ENCODE measurements around the gene IGIP.

Gene IGIP

GRCh38 chr5:140141241-140141640 lies 15.5 kb downstream of the IGIP start:
- no peak overlapping the region for H2BK120ac ChIP-seq (ENCODE audit: low read depth, low read length)
- H3K4me2 ChIP-seq (ENCODE audit: insufficient read depth, low read length, poor library complexity, severe bottlenecking): no peak overlapping the region
- H3K9me3 ChIP-seq (replicated peaks in 1 of 2; ENCODE audit: control insufficient read depth in 2 of 2, insufficient read depth in 1 of 2, low read depth in 1 of 2, low read length in 2 of 2): no peaks in the 10 kb centered on the region
- H3K79me1 ChIP-seq (ENCODE audit: low read depth, low read length): no peaks in the 10 kb centered on the region
- H2AK5ac ChIP-seq (ENCODE audit: low read depth, low read length): no peak overlapping the region
- no peak overlapping the region for H3K14ac ChIP-seq (ENCODE audit: low read length)
- no peak overlapping the region for H4K91ac ChIP-seq (ENCODE audit: low read depth, low read length, poor library complexity)
- no peak overlapping the region for H3K4ac ChIP-seq (ENCODE audit: low read length)
- H4K8ac ChIP-seq (ENCODE audit: low read depth, low read length): no peak overlapping the region
- no peak overlapping the region for H2AFZ ChIP-seq (ENCODE audit: low read length)
- H3K36me3 ChIP-seq (replicated peaks in 1 of 2; ENCODE audit: control insufficient read depth in 2 of 2, insufficient read depth in 2 of 2, low read length in 2 of 2): no peaks in the 10 kb centered on the region
- no peak overlapping the region for H3K4me3 ChIP-seq (ENCODE audit: low read length in 2 of 2)
- H2BK5ac ChIP-seq (ENCODE audit: low read length): no peak overlapping the region
- H2BK15ac ChIP-seq (ENCODE audit: low read length): no peak overlapping the region
- no peak overlapping the region for H2BK12ac ChIP-seq (ENCODE audit: low read length)
- no peak overlapping the region for H3K18ac ChIP-seq (ENCODE audit: low read length)
- H3K4me1 ChIP-seq (ENCODE audit: control insufficient read depth in 2 of 2, insufficient read depth in 1 of 2, low read depth in 1 of 2, low read length in 2 of 2): peaks cover 2% of the 10 kb centered on the region in 2 donors
- no peak overlapping the region for H3K23ac ChIP-seq (ENCODE audit: low read depth, low read length, poor library complexity)
- H3K9ac ChIP-seq (ENCODE audit: low read depth, low read length, poor library complexity): no peak overlapping the region
- no peak for DNase-seq (ENCODE audit: low spot score)
- H3K27me3 ChIP-seq (ENCODE audit: control insufficient read depth in 3 of 3, insufficient read depth in 3 of 3, low read depth in 1 of 3, low read length in 3 of 3): peaks cover 6 to 62% (median 16%) of the 10 kb centered on the region in 3 experiments
- H3K27ac ChIP-seq (replicated peaks; ENCODE audit: low read length): no peak overlapping the region

- H3K36me3 ChIP-seq (replicated peaks in 1 of 2; ENCODE audit: control insufficient read depth in 2 of 2, insufficient read depth in 2 of 2, low read length in 2 of 2): no peaks in the 10 kb centered on the region
- H3K9me3 ChIP-seq (replicated peaks in 1 of 2; ENCODE audit: control insufficient read depth in 2 of 2, insufficient read depth in 1 of 2, low read depth in 1 of 2, low read length in 2 of 2): no peaks in the 10 kb centered on the region
- no peak overlapping the region for H2BK5ac ChIP-seq (ENCODE audit: low read length)
- H3K9ac ChIP-seq (ENCODE audit: low read depth, low read length, poor library complexity): no peak overlapping the region
- no peak overlapping the region for H2BK12ac ChIP-seq (ENCODE audit: low read length)
- H3K27me3 ChIP-seq (ENCODE audit: control insufficient read depth in 3 of 3, insufficient read depth in 3 of 3, low read depth in 1 of 3, low read length in 3 of 3): peaks cover 10 to 68% (median 26%) of the 10 kb centered on the region in 3 experiments
- H4K91ac ChIP-seq (ENCODE audit: low read depth, low read length, poor library complexity): no peak overlapping the region
- no CpG with 5 or more reads among the region's 5 CpGs for WGBS, 2 donors (ENCODE audit: extremely low coverage in 2 of 2, insufficient read length in 2 of 2, insufficient replicate concordance in 1 of 2)
- H2AFZ ChIP-seq (ENCODE audit: low read length): no peak overlapping the region
- H3K4ac ChIP-seq (ENCODE audit: low read length): no peak overlapping the region
- no peak overlapping the region for H3K23ac ChIP-seq (ENCODE audit: low read depth, low read length, poor library complexity)
- DNase-seq (ENCODE audit: low spot score): no peak
- no peak overlapping the region for H3K4me2 ChIP-seq (ENCODE audit: insufficient read depth, low read length, poor library complexity, severe bottlenecking)
- H3K4me1 ChIP-seq (ENCODE audit: control insufficient read depth in 2 of 2, insufficient read depth in 1 of 2, low read depth in 1 of 2, low read length in 2 of 2): peaks cover 2% of the 10 kb centered on the region in 2 donors
- H4K8ac ChIP-seq (ENCODE audit: low read depth, low read length): no peak overlapping the region
- H3K27ac ChIP-seq (replicated peaks; ENCODE audit: low read length): no peak overlapping the region
- no peak overlapping the region for H2BK120ac ChIP-seq (ENCODE audit: low read depth, low read length)
- H2AK5ac ChIP-seq (ENCODE audit: low read depth, low read length): no peak overlapping the region
- no peak overlapping the region for H2BK15ac ChIP-seq (ENCODE audit: low read length)
- H3K18ac ChIP-seq (ENCODE audit: low read length): no peak overlapping the region
- H3K14ac ChIP-seq (ENCODE audit: low read length): no peak overlapping the region
- no peaks in the 10 kb centered on the region for H3K79me1 ChIP-seq (ENCODE audit: low read depth, low read length)
- H3K4me3 ChIP-seq (ENCODE audit: low read length in 2 of 2): no peak overlapping the region
Observed at GRCh38 chr5:140142246-140142645, 16.5 kb downstream of the IGIP start.

- no peak overlapping the region for H3K27ac ChIP-seq (replicated peaks; ENCODE audit: low read length)
- H3K4me3 ChIP-seq (ENCODE audit: low read length in 2 of 2): no peak overlapping the region
- no peak overlapping the region for H3K18ac ChIP-seq (ENCODE audit: low read length)
- no peak overlapping the region for H3K9ac ChIP-seq (ENCODE audit: low read depth, low read length, poor library complexity)
- H3K27me3 ChIP-seq (ENCODE audit: control insufficient read depth in 3 of 3, insufficient read depth in 3 of 3, low read depth in 1 of 3, low read length in 3 of 3): peaks cover 12 to 74% (median 32%) of the 10 kb centered on the region in 3 experiments
- H2AK5ac ChIP-seq (ENCODE audit: low read depth, low read length): no peak overlapping the region
- no peak overlapping the region for H4K8ac ChIP-seq (ENCODE audit: low read depth, low read length)
- H3K36me3 ChIP-seq (replicated peaks in 1 of 2; ENCODE audit: control insufficient read depth in 2 of 2, insufficient read depth in 2 of 2, low read length in 2 of 2): no peaks in the 10 kb centered on the region
- no CpG with 5 or more reads among the region's 7 CpGs for WGBS, 2 donors (ENCODE audit: extremely low coverage in 2 of 2, insufficient read length in 2 of 2, insufficient replicate concordance in 1 of 2)
- H4K91ac ChIP-seq (ENCODE audit: low read depth, low read length, poor library complexity): no peak overlapping the region
- H3K9me3 ChIP-seq (replicated peaks in 1 of 2; ENCODE audit: control insufficient read depth in 2 of 2, insufficient read depth in 1 of 2, low read depth in 1 of 2, low read length in 2 of 2): no peaks in the 10 kb centered on the region
- no peak overlapping the region for H2BK120ac ChIP-seq (ENCODE audit: low read depth, low read length)
- H3K4me1 ChIP-seq (ENCODE audit: control insufficient read depth in 2 of 2, insufficient read depth in 1 of 2, low read depth in 1 of 2, low read length in 2 of 2): peaks cover 2% of the 10 kb centered on the region in 2 donors
- no peak overlapping the region for H3K4me2 ChIP-seq (ENCODE audit: insufficient read depth, low read length, poor library complexity, severe bottlenecking)
- no peaks in the 10 kb centered on the region for H3K79me1 ChIP-seq (ENCODE audit: low read depth, low read length)
- no peak overlapping the region for H2BK5ac ChIP-seq (ENCODE audit: low read length)
- no peak overlapping the region for H2AFZ ChIP-seq (ENCODE audit: low read length)
- H3K4ac ChIP-seq (ENCODE audit: low read length): no peak overlapping the region
- DNase-seq (ENCODE audit: low spot score): no peak
- H2BK12ac ChIP-seq (ENCODE audit: low read length): no peak overlapping the region
- H3K23ac ChIP-seq (ENCODE audit: low read depth, low read length, poor library complexity): no peak overlapping the region
- no peak overlapping the region for H3K14ac ChIP-seq (ENCODE audit: low read length)
- no peak overlapping the region for H2BK15ac ChIP-seq (ENCODE audit: low read length)
Observed at GRCh38 chr5:140142856-140143255, 17.1 kb downstream of the IGIP start.

GRCh38 chr5:140143521-140144258 lies 18.0 kb downstream of the IGIP start:
- Histone ChIP-seq H3K23ac (ENCODE audit: low read depth, low read length, poor library complexity) (no peak overlapping the region), H4K8ac (ENCODE audit: low read depth, low read length) (no peak overlapping the region), H4K91ac (ENCODE audit: low read depth, low read length, poor library complexity) (no peak overlapping the region), H3K4me1 (ENCODE audit: control insufficient read depth in 2 of 2, insufficient read depth in 1 of 2, low read depth in 1 of 2, low read length in 2 of 2) (peaks cover 2% of the 10 kb centered on the region in 2 donors), H3K4ac (ENCODE audit: low read length) (no peak overlapping the region), H3K14ac (ENCODE audit: low read length) (no peak overlapping the region), H2BK15ac (ENCODE audit: low read length) (no peak overlapping the region), H3K27ac (replicated peaks; ENCODE audit: low read length) (no peak overlapping the region), H3K4me3 (ENCODE audit: low read length in 2 of 2) (no peak overlapping the region), H3K36me3 (replicated peaks in 1 of 2; ENCODE audit: control insufficient read depth in 2 of 2, insufficient read depth in 2 of 2, low read length in 2 of 2) (no peaks in the 10 kb centered on the region), H3K18ac (ENCODE audit: low read length) (no peak overlapping the region), H3K4me2 (ENCODE audit: insufficient read depth, low read length, poor library complexity, severe bottlenecking) (no peak overlapping the region), H3K27me3 (ENCODE audit: control insufficient read depth in 3 of 3, insufficient read depth in 3 of 3, low read depth in 1 of 3, low read length in 3 of 3) (peaks cover 12 to 82% (median 38%) of the 10 kb centered on the region in 3 experiments), H2BK120ac (ENCODE audit: low read depth, low read length) (no peak overlapping the region), H2AK5ac (ENCODE audit: low read depth, low read length) (no peak overlapping the region), H2AFZ (ENCODE audit: low read length) (no peak overlapping the region), H3K79me1 (ENCODE audit: low read depth, low read length) (no peaks in the 10 kb centered on the region), H2BK5ac (ENCODE audit: low read length) (no peak overlapping the region), H3K9ac (ENCODE audit: low read depth, low read length, poor library complexity) (no peak overlapping the region), H3K9me3 (replicated peaks in 1 of 2; ENCODE audit: control insufficient read depth in 2 of 2, insufficient read depth in 1 of 2, low read depth in 1 of 2, low read length in 2 of 2) (no peaks in the 10 kb centered on the region), H2BK12ac (ENCODE audit: low read length) (no peak overlapping the region)
- DNase-seq (ENCODE audit: low spot score): no peak
- no CpG with 5 or more reads among the region's 3 CpGs for WGBS, 2 donors (ENCODE audit: extremely low coverage in 2 of 2, insufficient read length in 2 of 2, insufficient replicate concordance in 1 of 2)
